ENCODE results near the gene SHLD3. TPM values are rescaled to one million over a fixed set of nuclear protein-coding genes. Genes with fewer than 3 reads are reported as not detected.
"Not testable (repeated sequence)": the region's sequence is repeated elsewhere in the genome, so short reads cannot be mapped to it uniquely, and the experiment has no call there.

SHLD3 gene
- polyA plus RNA-seq = 1 to 10 TPM in 2 of 3 donors, under 1 TPM in 1; 0.75 to 2.4 (median 1.7) TPM

GRCh38 chr5:65624571-65625555 lies at the start of gene SHLD3, which contains the start of gene TRAPPC13:
SHLD3 (plus strand) TSS chr5:65625027; CDS start chr5:65629588, 4,561 bp downstream.
TRAPPC13 (plus strand) TSS chr5:65625027; CDS start chr5:65625061, 34 bp downstream.
- no peak within 1 kb of the TSS for H3K27ac ChIP-seq (ENCODE audit: low read depth, low read length)
- 0 to 1% (median 0%) methylated on average over 36 of the region's 36 CpGs for WGBS, 3 donors

GRCh38 chr5:65577141-65577540 lies 47.7 kb upstream of the SHLD3 start:
- no peak overlapping the region for H3K27ac ChIP-seq (ENCODE audit: low read depth, low read length)

- WGBS, 3 donors = 91 to 98% (median 97%) methylated on average over 2 of the region's 2 CpGs
- H3K27ac ChIP-seq (ENCODE audit: low read depth, low read length) = no peak overlapping the region
These were observed 36.1 kb upstream of the SHLD3 start for GRCh38 chr5:65588694-65589093.

GRCh38 chr5:65601761-65602160 lies 23.1 kb upstream of the SHLD3 start:
- 93 to 100% (median 96%) methylated on average over 1 of the region's 1 CpG for WGBS, 3 donors
- H3K27ac ChIP-seq (ENCODE audit: low read depth, low read length) = not testable (repeated sequence)

- WGBS, 3 donors = 36 to 95% (median 89%) methylated on average over 3 of the region's 3 CpGs
- no peak overlapping the region for H3K27ac ChIP-seq (ENCODE audit: low read depth, low read length)
These were observed 13.3 kb upstream of the SHLD3 start for GRCh38 chr5:65611524-65611923.

- WGBS, 3 donors = 67 to 90% (median 89%) methylated on average over 4 of the region's 4 CpGs
- H3K27ac ChIP-seq (ENCODE audit: low read depth, low read length) = no peak overlapping the region
These were observed 12.4 kb upstream of the SHLD3 start for GRCh38 chr5:65612298-65612907.

- H3K27ac ChIP-seq (ENCODE audit: low read depth, low read length) = no peak overlapping the region
- 90% methylated on average over 4 of the region's 4 CpGs for WGBS, 3 donors
These were observed 4.8 kb upstream of the SHLD3 start for GRCh38 chr5:65620021-65620420.

GRCh38 chr5:65621961-65622360 lies 2.9 kb upstream of the SHLD3 start:
- 83 to 87% (median 84%) methylated on average over 4 of the region's 4 CpGs for WGBS, 3 donors
- H3K27ac ChIP-seq (ENCODE audit: low read depth, low read length) = not testable (repeated sequence)

- H3K27ac ChIP-seq (ENCODE audit: low read depth, low read length) = no peak overlapping the region
- 4 to 8% (median 8%) methylated on average over 9 of the region's 9 CpGs for WGBS, 3 donors
These were observed 1.3 kb upstream of the SHLD3 start for GRCh38 chr5:65623482-65623881.

GRCh38 chr5:65624025-65624570 lies 729 bp upstream of the SHLD3 start, which contains the start of gene TRIM23:
TRIM23 (minus strand) TSS chr5:65624333; CDS start chr5:65624274, 59 bp downstream.
- no peak within 1 kb of the TSS for H3K27ac ChIP-seq (ENCODE audit: low read depth, low read length)
- WGBS, 3 donors = 0 to 1% (median 0%) methylated on average over 32 of the region's 32 CpGs

GRCh38 chr5:65625743-65626142 lies 916 bp downstream of the SHLD3 start:
- H3K27ac ChIP-seq (ENCODE audit: low read depth, low read length) = no peak overlapping the region
- 53 to 63% (median 61%) methylated on average over 6 of the region's 6 CpGs for WGBS, 3 donors

GRCh38 chr5:65630981-65631380 lies 6.2 kb downstream of the SHLD3 start:
- H3K27ac ChIP-seq (ENCODE audit: low read depth, low read length) = no peak overlapping the region

GRCh38 chr5:65640240-65640639 lies 15.4 kb downstream of the SHLD3 start:
- 94 to 97% (median 95%) methylated on average over 4 of the region's 4 CpGs for WGBS, 3 donors
- H3K27ac ChIP-seq (ENCODE audit: low read depth, low read length) = no peak overlapping the region

- no peak overlapping the region for H3K27ac ChIP-seq (ENCODE audit: low read depth, low read length)
- WGBS, 3 donors = 71 to 93% (median 90%) methylated on average over 2 of the region's 2 CpGs
These were observed 22.1 kb downstream of the SHLD3 start for GRCh38 chr5:65646938-65647337.

GRCh38 chr5:65647941-65648340 lies 23.1 kb downstream of the SHLD3 start:
- no peak overlapping the region for H3K27ac ChIP-seq (ENCODE audit: low read depth, low read length)

GRCh38 chr5:65651144-65651543 lies 26.3 kb downstream of the SHLD3 start:
- no peak overlapping the region for H3K27ac ChIP-seq (ENCODE audit: low read depth, low read length)
- 65 to 93% (median 75%) methylated on average over 5 of the region's 5 CpGs for WGBS, 3 donors

- WGBS, 3 donors = 79 to 88% (median 85%) methylated on average over 2 of the region's 2 CpGs
These were observed 29.9 kb downstream of the SHLD3 start for GRCh38 chr5:65654713-65655112.

GRCh38 chr5:65663804-65664521 lies 39.1 kb downstream of the SHLD3 start:
- H3K27ac ChIP-seq (ENCODE audit: low read depth, low read length) = no peak overlapping the region
- WGBS, 3 donors = 79 to 97% (median 87%) methylated on average over 1 of the region's 1 CpG

More at GRCh38 chr5:65654713-65655112, 29.9 kb downstream of the SHLD3 start:
- H3K27ac ChIP-seq (ENCODE audit: low read depth, low read length) = no peak overlapping the region

GRCh38 chr5:65668696-65669095 lies 43.9 kb downstream of the SHLD3 start:
- no peak overlapping the region for H3K27ac ChIP-seq (ENCODE audit: low read depth, low read length)
- WGBS, 3 donors = 63 to 93% (median 83%) methylated on average over 7 of the region's 7 CpGs
